KG1 (cell line): ENCODE measurements around the gene FTL.
A peak's percentile ranks its signal among the peaks of the same experiment; 100 is the strongest.

Source experiments
- DNase-seq: peaks from one replicate; lab custom pipeline; 2025; lab: John Stamatoyannopoulos, UW

Gene FTL

GRCh38 chr19:48991873-48992580 is 26.9 kb downstream of the FTL start:
- DNase-seq = no peak

- no peak for DNase-seq
Observed at GRCh38 chr19:48992581-48993174, 27.6 kb downstream of the FTL start.

- DNase-seq = peak; percentile 100
Observed at GRCh38 chr19:48993175-48994034, 28.3 kb downstream of the FTL start, which contains the start of the genes GYS1 and RUVBL2. TSS of gene GYS1 (minus strand) at chr19:48993309. CDS start at chr19:48993112, 197 bp downstream. TSS of gene RUVBL2 (plus strand) at chr19:48993887. CDS start at chr19:48993912, 25 bp downstream.

GRCh38 chr19:48994035-48994386 is 28.9 kb downstream of the FTL start:
- no peak for DNase-seq

GRCh38 chr19:48997972-48998371 is 32.9 kb downstream of the FTL start:
- peak; percentile 3 for DNase-seq

- peak; percentile 56 for DNase-seq
Observed at GRCh38 chr19:48999481-49000325, 34.6 kb downstream of the FTL start.

GRCh38 chr19:49004133-49004532 is 39.0 kb downstream of the FTL start:
- no peak for DNase-seq

- no peak for DNase-seq
Observed at GRCh38 chr19:49004964-49005614, 40.0 kb downstream of the FTL start.

GRCh38 chr19:49006905-49007304 is 41.8 kb downstream of the FTL start:
- DNase-seq = no peak

- no peak for DNase-seq
Observed at GRCh38 chr19:49009828-49010227, 44.7 kb downstream of the FTL start.

GRCh38 chr19:49010453-49010852 is 45.3 kb downstream of the FTL start:
- no peak for DNase-seq

GRCh38 chr19:49011194-49011593 is 46.1 kb downstream of the FTL start:
- no peak for DNase-seq

- no peak for DNase-seq
Observed at GRCh38 chr19:49014123-49014869, 49.2 kb downstream of the FTL start.

- DNase-seq = no peak
Observed at GRCh38 chr19:49014870-49015255, 49.8 kb downstream of the FTL start.

- DNase-seq = no peak
Observed at GRCh38 chr19:49016067-49016839, 51.1 kb downstream of the FTL start.
